HG03280 (cell line): Measurements from ENCODE around the gene TENT5C.

Source experiments
- ATAC-seq: cut with Tn5 transposase; IDR thresholded peaks from one replicate; pipeline ENCODE4 v1.9.1; 2021; ENCODE audit warnings: mild to moderate bottlenecking, moderate library complexity; ENCODE audit not compliant: unreplicated experiment

The TENT5C gene

DNA sequence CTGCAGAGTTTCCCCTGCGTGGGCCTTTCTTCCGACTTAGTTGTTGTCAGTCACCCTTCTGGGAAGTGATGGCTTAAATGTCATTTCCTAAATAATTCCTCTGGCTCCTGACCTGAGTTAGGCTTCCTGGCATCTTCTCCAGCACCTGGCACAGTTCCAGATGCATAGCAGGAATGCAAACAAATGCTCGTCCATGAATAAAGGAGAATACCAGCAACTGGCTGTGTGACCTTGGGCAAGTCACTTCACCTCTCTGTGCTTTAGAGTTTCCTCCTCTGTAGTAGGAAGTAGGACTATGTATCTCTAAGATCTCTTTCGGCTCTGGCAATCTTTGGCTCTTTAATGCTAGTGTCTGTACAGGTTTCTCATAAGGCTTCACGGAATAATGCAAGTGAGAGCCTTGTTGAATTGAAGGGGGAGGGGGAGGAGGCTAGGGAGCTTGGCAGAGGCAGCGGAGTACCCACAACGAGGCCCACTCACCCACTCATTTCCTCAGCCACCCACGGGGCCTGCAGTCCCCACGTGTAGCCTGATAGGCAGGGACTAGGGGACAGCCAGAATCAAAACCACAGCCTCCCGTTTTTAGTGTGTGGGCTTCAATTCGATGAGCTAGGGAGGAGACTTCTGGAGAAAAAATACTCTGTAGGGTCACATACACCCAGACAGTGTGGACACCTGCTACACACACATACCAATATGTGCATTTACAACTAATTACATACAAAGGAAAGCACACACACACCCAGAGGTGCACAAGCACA lies 48.1 kb downstream of the TENT5C start:
- ATAC-seq, result no peak

DNA sequence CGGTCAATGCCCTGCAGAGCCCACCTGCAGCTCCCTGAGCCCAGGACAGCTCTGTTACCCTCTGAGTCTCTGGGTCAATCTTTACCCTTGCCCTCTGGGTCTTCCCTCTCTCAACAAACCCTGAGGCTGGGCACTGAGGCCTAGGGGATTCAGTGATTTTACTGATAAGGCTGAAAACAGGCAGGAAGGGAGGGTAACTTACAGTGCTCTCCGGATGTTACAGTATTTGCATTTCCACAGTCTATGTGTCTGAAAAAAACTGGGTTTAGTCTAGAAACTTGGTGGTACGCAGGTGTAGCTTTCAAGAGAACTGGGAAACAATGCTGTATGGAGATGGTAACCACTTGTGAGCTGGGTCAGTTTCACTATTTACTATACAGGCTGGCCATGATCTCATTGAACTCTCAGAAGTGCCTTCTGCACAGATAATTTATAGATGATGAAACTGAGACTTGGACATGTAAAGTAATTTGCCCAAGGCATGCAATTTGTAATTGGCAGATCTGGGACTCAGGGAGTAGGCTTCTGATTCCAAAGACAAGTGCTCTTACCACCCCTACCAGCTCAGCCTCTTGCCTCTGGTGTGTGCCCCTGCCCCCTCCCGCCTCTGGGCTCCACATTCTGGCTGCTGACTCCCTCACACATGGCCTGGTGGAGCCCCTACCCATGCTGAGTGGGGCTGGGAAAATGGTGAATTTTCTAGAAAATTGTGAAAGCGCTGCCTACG lies 48.8 kb downstream of the TENT5C start:
- peak; percentile 79 for ATAC-seq

DNA sequence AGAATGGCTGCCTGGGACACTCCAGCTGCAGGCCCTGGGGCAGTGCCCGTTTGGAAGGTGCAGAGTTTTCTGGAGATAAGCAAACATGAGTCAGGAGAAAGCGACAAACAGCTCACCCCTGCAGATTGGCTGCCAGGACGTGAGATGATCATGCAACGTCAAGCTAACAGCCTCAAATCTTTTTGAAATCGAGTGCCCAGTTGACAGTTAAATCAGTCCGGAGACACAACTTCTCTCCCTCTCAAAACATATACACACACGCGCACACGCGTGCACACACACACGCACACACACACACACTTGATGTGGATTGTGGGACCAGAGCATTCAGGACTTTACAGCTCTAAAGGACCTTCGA lies 49.4 kb downstream of the TENT5C start:
- ATAC-seq, result no peak

DNA sequence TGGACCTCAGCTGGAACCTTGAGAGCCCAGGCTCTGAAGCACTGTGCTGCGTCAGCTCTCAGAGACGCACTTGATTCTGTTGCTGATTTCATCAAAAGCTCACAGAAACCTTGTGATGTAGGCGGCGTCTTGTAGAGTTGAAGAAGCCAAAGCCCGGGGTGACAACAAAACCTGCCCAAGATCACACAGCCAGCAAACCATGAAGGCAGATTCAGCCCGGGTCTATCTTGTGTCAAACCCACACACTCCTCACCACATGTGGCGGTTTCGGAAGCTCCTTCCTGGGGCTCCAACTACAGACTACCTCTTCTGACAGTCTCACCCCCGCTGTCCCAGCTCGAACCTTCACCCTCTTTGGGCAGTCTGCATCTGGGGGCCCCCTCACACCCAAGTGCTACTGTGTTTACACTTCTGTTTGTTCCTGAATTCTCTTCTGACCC lies 50.4 kb downstream of the TENT5C start:
- ATAC-seq, result peak; percentile 40

DNA sequence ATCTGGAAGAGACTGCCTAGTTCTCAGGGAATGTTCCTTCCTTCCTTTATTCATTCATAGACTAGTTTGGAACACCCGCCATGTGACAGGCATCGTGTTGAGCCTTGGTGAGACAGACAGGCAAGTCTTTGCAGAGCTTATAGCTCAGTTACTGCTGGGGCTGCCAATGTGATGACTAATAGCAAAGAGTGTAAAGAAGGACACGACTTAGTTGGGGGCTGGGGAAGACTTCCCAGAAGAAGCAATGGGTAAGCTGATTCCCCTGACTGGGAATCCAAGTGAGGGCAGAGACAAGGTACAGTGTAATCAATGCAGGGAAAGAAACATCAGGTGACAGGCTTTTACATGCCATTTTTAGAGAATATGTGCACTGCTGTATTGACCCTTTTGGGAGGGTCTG lies 51.2 kb downstream of the TENT5C start:
- no peak for ATAC-seq

DNA sequence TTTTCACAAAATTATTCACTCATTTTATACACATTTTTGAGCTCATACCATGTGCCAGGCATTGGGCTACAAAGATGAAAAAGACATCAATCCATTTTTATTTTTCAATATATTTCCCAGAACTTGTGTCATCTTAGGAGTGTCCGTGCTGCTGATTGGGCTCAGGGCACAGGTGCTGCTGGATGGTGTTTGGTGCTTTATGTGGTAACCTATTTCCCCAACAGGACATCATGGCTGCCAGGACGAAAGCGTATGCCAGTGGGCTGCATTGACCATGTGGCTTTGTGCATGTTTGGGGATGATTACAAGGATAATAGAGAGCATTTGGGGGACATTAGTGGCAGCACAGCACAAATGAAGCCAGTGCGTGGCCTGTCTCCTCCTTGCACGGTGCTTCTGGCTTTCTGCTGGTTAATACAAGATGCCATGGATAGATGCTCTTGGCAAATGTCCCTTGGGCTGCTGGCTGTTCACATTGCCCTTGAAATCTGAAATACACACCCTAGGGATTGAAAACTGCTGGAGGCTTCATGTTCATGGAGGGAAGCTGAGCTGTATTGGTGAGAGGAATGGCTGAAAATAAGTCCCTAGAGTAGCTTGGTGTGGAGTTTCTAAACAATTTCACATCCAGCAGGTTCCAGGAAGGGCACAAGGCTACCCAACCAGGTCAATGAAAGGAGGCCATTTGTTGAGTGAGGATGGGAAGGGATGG lies 52.3 kb downstream of the TENT5C start:
- no peak for ATAC-seq

DNA sequence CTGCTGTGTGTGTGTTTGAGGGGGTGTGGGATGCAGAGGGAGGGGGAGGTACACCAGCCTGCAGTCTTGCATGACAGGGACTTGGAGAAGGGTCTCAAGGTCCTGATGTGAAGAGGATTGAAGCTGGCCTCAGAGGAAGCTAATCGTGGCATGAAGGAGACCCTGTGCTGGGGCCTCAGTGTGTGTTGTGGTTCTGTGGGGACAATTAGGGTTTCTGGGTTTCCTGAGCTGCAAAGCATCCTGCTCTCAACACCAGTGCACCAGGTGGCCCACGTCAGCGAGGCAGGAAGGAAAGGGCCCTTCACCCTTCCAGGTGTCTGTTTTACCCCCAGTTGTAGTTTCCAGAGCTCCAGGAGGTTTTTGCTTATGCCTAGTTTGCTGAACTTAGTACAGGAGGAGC lies 52.8 kb downstream of the TENT5C start:
- ATAC-seq, result peak; percentile 18

DNA sequence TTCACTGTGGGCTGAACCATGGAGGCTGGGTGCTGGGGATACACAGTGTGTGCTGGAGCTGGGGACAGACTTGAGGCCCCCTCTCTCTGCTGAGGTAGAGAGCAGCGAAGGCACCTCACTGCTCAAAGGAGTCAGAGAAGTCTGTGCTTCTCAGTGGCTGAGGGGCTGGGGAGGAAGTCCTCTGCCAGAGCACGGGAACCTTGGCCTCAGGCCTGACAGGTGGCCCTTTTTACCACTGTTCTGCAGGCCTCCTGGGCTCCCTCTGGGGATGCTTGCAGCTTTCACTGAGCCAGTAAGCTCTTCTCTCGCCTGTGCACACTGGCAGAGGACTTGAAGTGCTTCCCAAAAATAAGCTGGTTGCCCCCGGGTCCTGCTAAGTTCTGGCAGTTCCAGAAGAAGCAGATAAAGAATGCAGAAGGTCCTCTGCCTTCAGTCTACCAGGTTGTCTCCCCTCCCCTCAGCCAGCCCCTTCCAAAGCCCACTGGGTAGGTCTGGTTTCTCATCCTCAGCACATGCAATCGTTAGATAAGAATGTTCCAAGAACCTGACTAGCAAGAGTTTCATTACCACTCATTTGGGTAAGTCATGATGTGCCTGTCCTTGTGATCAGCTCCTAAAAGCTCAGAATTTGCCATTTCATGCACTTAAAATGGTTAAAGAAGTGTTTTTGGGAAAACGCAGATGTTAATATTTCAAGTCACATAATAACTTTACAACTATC lies 53.9 kb downstream of the TENT5C start:
- no peak for ATAC-seq

DNA sequence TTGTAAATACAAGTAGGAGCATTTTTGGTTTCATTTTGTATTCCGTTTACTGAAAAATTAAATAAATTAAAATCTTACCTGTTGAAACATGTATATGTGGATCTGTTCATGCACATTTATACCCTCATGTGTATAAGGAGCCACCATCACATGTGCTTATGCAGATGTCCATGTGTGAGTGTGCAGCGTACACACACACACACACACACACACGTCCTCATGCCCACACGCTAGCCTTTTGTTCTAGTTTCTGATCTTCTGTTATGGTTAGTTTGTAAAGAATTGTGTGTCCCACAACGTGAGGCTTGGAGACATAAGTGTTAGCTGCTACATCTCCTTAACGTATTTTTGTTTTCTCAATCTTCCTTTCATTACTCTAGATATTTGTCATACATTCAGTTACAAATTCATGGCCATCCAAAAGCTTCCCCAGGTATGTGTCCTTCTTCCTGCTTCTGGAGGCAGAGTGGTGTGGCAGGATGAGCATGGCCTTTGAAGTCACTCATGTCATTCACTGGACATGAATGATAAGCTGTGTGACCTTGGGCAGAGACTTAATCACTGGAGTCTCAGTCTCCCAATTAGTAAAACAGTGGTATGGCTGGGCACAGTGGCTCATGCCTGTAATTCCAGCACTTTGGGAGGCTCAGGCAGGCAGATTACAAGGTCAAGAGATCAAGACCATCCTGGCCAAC lies 54.6 kb downstream of the TENT5C start:
- ATAC-seq, result no peak

DNA sequence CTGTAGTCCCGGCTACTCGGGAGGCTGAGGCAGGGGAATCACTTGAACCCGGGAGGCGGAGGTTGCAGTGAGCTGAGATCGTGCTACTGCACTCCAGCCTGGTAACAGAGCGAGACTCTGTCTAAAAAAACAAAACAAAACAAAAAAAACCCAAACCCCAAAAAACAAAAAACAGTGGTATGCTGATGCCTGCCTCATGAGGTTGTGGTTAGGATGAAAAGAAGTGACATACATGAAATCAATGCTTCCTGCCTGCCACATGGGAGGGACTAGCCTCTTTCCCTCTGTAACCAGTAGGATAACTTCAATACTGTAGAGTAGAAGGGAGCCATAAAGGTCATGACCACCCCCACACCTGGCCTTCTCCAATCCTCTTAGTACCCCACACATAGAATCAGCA lies 55.2 kb downstream of the TENT5C start:
- no peak for ATAC-seq

DNA sequence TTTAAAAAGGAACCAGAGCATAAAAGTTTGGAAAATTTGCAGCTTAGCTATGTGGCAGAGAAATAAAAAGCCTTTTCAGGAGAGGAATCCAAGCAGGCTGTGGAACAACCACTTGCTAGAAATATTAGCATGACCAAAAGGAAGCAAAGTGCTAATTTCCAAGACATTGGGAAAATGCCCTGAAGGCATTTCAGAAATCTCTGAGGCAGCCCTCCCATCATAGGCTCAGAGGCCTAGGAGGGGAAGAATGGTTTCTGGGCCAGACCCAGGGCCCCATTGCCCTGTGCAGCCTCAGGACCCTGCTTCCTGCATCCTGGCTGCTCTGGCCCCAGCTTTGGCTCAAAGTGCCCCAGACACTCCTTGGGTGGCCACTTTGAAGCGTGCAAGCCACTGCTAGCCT lies 56.8 kb downstream of the TENT5C start:
- no peak for ATAC-seq

DNA sequence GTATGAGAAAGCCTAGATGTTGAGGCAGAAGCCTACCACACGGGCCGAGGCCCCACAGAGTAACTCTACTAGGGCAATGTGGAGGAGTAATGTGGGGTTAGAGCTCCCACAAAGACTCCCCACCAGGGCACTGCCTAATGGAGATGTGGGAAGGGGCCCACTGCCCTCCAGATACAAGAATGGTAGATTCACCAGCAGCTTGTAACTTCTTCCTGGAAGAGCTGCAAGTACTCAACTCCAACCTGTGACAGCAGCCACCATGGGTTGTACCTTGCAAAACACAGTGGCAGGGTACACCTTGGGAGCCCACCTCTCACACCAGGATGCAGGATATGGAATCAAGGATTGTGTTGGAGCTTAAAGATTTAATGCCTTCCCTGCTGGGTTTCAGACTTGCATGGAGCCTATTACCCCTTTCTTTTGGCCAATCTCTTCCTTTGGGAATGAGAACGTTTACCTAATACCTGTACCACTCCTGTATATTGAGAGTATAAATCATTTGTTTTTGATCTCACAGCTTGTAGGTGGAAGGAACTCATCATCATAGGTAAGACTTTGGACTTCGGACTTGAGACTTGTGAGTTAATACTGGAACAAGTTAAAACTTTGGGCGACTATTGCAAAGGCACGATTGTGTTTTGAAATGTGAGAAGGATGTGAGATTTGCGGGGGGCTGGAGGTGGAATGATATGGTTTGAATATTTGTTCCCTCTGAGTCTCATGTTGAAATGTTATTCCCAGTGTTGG lies 57.5 kb downstream of the TENT5C start:
- no peak for ATAC-seq

DNA sequence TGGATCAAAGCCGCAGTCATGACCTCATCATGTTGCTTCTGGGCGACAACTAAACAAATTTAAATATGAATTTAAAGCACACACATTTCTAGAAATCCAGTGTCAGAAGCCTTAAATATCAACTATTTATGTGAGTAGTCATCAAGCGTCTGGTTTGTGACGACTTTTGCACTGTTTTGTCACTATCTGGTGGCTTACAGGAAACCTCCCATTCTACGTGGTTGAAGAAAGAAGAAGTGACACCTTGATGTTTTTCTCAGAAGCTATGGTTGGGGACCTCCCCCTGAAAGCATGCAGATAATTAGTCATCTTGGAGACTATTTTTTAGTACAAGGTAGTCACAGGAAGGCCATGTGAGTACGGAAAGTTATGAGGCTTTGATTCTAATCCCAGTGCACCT lies 58.5 kb downstream of the TENT5C start:
- ATAC-seq, result peak; percentile 93

DNA sequence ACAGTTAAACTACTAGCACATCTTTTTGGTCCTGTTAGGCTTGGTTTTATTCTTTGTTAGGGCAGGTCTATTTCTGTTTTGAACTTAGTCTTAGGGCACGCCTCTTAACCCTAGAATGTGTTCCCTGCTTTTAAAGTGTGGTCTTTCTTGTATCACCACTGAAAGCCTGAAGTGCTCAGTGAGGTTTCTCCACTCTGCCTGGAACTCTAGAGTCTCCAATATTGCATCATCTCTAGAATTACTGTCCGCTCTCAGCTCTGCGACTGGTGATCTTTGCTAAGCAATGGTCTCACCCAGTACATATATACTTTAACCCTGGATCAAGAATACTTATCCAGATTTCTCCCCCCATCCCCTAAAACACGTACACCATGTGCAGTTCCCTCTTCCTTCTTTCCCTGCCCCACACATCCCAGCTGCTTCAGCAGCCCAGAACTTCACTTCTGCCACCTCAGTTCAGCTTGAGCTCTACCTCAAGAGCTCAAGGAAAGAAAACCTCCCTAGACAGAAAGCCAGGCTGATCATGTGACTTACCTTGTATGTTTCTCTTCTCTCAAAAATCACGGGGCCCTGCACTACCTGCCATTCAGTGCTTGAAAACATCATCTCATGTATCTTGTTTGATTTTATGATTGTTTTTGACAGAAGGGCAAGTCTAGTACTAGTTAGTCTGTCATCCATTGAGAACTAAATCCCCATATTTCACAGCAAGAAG lies 59.9 kb downstream of the TENT5C start:
- ATAC-seq, result no peak

DNA sequence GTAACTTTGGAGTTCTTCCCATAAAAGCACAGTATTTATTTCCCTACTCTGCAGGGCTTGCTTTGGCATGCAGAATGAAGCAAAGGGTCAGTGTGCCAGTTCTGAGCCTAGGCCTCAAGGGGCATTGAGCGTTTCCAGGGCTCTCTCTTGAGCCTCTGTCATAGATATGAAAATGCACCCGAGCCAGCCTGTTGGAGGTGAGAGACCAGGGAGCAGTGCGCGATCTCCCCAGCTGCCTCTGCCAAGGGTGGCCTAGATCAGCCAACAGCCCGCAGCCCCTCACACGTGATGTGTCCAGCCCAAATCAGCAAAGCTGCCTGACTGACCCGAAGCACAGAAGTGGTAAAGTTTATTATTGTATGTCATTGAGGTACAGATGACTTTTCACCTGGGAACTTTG lies 63.7 kb downstream of the TENT5C start:
- ATAC-seq, result no peak

DNA sequence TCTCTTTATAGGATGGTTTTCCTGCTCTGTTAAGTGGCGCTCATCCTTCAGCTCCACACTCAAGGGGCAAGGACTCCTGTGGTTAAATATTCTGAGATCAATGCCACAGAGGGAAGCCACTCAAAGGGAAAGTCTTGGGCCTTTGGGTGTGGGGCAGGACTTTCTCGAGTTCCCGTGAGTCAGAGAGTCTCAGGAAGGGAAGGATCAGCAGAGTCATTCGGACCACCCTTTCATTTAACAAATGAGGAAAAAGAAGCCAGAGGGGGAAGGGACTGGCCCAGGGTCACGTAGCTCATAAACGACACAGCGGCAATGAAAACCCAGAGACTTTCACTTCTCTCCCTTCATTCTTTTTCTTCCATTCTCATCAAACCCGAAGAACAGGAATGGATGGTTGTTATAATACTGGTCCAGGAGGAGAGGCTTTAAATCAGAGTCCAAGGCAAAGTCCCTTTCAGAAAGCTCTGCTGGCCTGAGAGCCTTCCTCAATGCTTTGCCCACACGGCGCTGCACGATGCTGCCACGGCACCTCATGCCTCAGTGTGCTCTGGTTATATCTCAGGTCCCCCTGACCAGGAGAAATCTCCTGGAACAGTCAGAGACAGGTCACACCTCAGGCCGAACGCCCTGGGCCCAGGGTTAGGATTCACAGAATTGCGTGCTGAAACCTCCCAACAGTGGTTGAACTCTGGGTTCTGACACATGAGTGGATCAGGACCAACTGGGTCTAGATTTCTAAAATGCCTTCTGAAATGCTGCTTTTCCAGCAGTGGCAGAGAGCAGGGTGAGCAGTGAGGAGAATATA lies 65.3 kb downstream of the TENT5C start:
- ATAC-seq, result no peak

DNA sequence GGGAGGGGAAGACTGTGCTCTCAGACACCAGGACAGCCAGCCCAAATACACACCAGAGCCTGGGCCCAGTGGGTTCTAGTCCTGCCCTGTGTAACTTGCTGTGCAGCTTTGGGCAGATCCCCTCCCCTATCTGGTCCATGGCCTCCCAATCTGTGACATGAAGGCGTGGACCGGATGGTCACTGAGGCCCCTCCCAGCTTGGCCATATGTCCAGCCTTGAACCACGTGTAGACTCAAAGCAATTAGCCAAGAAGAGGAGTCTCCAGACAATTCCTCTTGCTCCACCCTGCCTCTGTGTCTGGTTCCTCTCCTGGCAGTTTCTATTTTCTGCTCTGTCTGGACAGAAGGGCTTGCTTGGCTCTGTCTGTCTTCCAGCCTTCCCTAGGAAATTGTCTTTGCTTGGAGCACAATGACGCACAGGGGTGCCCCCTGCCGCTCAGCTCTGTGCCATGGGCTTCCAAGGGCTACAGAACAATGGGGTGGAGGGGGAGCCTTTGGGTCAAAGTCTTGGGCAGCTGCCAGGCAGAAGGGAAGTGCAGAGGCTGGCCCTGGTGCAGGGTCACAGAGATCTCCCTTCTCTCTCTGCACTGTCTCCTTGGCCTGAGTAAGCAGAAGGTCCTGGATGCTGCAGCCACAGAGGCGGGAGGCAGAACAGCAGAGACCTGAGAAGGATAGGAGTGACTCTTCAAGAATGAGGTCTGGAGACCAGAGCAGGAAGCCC lies 66.1 kb downstream of the TENT5C start:
- ATAC-seq, result no peak

DNA sequence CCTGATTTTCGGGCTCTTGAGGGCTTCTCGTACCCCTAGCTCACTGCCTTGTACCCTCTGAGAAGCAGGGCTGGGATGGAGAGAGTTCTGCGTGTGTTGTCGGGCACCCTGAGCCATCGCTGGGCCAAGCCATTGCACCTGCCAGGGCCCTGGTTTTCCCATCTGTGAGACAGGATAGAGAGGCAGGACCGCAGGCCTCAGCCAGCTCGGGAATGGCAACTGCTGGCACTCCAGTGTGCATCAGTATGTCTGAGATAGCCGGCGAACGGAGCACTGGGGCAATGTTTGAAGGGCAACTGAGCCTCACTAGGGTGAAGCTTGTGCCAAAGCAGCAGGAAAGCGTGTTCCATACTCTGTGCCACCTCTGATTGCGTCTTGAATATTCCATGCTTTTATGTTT lies 66.9 kb downstream of the TENT5C start:
- no peak for ATAC-seq
